Peyer's patch (tissue), 4 donors: Measurements from ENCODE around the gene IFT43. TPM values are rescaled to one million over a fixed set of nuclear protein-coding genes. Genes with fewer than 3 reads are reported as not detected.

ENCODE experiments used
- DNase-seq, 3 donors: peaks; one replicate each; pipeline ENCODE4 v3.0.0-alpha.2; 2017 to 2019
- H3K27ac ChIP-seq, 4 donors: fragments of 200-600 bp; sonication (generic); one replicate each; pipeline ENCODE4 v1.5.1; 2016 to 2019
- H3K27me3 ChIP-seq, 2 donors: fragments of 200-600 bp; sonication (generic); one replicate each; pipeline ENCODE4 v1.5.1; 2019
- H3K36me3 ChIP-seq, 3 donors: fragments of 200-600 bp; sonication (generic); one replicate each; pipeline ENCODE4 v1.5.1; 2016 to 2019
- H3K4me1 ChIP-seq, 4 donors: fragments of 200-600 bp; sonication (generic); one replicate each; pipeline ENCODE4 v1.5.1; 2016 to 2019
- H3K4me3 ChIP-seq, 4 donors: fragments of 200-600 bp; sonication (generic); 1 replicate in 3 of 4; 2 replicates in 1 of 4; pipeline ENCODE4 v1.5.1; 2016 to 2019; ENCODE audit warnings: mild to moderate bottlenecking in 1 of 4
- H3K9me3 ChIP-seq, 4 donors: fragments of 200-600 bp; sonication (generic); one replicate each; pipeline ENCODE4 v1.5.1; 2016 to 2019; ENCODE audit warnings: mild to moderate bottlenecking in 1 of 4
- POLR2A ChIP-seq, 2 donors: fragments of 450-650 bp; IDR thresholded peaks; one replicate each; pipeline ENCODE4 v1.5.1; 2017; ENCODE audit warnings: antibody characterized with exemption in 2 of 2, mild to moderate bottlenecking in 2 of 2, moderate library complexity in 2 of 2
- total RNA-seq, 4 donors: library from RNA; depleted of rRNA; stranded (reverse); fragments of >200 nt; gene quantifications; one replicate each; pipeline ENCODE4 v1.1.0, GENCODE V29; 2016
- TF ChIP-seq, protein P1 (sequence below), 6 experiments: fragments of 450-650 bp in 4 of 6; fragments of 200-600 bp in 2 of 6; sonication (generic) in 1 of 6; IDR thresholded peaks; one replicate each; pipeline ENCODE4 v1.5.1; 2017 to 2019; ENCODE audit warnings: antibody characterized with exemption in 6 of 6, mild to moderate bottlenecking in 3 of 6, moderate library complexity in 1 of 6

The IFT43 gene
- total RNA-seq, 4 donors from 2014 or later, result 23.9 to 42.8 (median 33.6) TPM

DNA sequence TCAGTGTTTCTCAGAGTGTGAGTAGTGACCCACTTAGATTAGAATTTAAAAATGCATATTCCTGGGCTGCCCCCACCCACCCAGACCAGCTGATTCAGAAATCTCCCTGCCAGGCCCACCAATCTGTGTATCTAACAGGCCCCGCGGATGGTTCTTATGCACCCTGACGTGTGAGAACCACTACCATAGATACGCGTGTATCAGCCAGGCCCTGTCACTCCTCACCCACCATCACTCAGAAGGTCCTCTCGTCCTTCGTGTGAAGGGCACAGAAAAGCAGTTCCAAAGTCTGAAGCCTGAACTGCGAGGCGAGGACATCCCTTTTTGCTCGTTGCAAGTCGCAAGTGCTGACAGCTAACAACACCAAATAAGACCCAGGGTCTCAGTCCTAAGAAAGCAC is 72.4 kb downstream of the IFT43 start:
- Histone ChIP-seq H3K4me3 (no peak overlapping the region), H3K27me3 (no peaks in the 10 kb centered on the region), H3K27ac (no peak overlapping the region), H3K9me3 (no peaks in the 10 kb centered on the region), H3K4me1 (no peaks in the 10 kb centered on the region), H3K36me3 (peaks cover 0 to 16% (median 0%) of the 10 kb centered on the region in 3 donors)
- TF ChIP-seq, protein P1, sequence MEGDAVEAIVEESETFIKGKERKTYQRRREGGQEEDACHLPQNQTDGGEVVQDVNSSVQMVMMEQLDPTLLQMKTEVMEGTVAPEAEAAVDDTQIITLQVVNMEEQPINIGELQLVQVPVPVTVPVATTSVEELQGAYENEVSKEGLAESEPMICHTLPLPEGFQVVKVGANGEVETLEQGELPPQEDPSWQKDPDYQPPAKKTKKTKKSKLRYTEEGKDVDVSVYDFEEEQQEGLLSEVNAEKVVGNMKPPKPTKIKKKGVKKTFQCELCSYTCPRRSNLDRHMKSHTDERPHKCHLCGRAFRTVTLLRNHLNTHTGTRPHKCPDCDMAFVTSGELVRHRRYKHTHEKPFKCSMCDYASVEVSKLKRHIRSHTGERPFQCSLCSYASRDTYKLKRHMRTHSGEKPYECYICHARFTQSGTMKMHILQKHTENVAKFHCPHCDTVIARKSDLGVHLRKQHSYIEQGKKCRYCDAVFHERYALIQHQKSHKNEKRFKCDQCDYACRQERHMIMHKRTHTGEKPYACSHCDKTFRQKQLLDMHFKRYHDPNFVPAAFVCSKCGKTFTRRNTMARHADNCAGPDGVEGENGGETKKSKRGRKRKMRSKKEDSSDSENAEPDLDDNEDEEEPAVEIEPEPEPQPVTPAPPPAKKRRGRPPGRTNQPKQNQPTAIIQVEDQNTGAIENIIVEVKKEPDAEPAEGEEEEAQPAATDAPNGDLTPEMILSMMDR (IDR thresholded peaks at IDR 0.05), result no peak
- DNase-seq, result no peak

DNA sequence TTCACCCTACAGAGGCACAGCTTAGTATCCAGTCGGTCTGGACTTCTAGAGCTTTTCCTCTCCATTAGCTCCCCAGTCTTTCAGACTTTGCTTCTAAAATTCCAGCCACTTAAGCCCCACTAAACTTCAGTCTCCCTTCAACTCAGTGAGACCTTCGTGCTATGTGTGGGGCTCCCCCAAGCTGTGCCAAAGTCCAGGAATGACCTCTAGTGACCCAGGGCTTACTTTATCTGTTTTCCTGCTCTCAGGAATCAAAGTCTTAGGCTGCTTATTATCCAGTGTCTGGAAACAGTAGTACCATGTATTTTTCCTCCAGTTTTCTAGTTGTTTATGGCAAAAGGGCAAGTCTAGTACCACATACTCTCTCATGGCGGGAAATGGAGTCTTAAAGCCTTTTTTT is 77.8 kb downstream of the IFT43 start:
- H3K27me3 ChIP-seq, result no peaks in the 10 kb centered on the region
- no peak overlapping the region for H3K4me3 ChIP-seq
- TF ChIP-seq, protein P1 (IDR thresholded peaks at IDR 0.05), result no peak
- no peak for TF ChIP-seq POLR2A (IDR thresholded peaks at IDR 0.05)
- H3K4me1 ChIP-seq, result no peaks in the 10 kb centered on the region
- no peaks in the 10 kb centered on the region for H3K9me3 ChIP-seq
- no peak overlapping the region for H3K27ac ChIP-seq
- H3K36me3 ChIP-seq, result peaks cover 0 to 39% (median 0%) of the 10 kb centered on the region in 3 donors
- no peak for DNase-seq

DNA sequence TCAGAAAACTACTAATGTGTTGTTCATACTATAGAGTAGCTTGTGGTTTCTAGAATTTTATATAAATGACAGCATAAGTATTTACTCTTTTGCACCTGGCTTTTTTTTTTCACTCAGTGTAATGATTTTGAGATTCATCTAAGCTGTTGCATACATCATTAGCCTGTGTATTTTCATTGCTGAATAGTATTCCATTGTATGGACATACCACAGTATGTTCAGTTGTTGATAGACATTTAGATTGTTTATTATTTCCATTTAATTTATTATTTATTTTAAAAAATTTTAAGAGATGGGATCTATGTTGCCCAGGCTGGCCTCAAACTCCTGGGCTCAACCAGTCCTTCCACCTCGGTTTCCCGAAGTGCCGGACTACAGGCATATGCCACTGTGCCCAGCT is 80.0 kb downstream of the IFT43 start:
- H3K4me1 ChIP-seq, result no peaks in the 10 kb centered on the region
- H3K27me3 ChIP-seq, result no peaks in the 10 kb centered on the region
- peaks cover 0 to 25% (median 0%) of the 10 kb centered on the region in 3 donors for H3K36me3 ChIP-seq
- no peak for DNase-seq
- H3K9me3 ChIP-seq, result no peaks in the 10 kb centered on the region
- TF ChIP-seq POLR2A (IDR thresholded peaks at IDR 0.05), result no peak
- TF ChIP-seq, protein P1 (IDR thresholded peaks at IDR 0.05), result no peak
- H3K27ac ChIP-seq, result no peak overlapping the region
- H3K4me3 ChIP-seq, result no peak overlapping the region

DNA sequence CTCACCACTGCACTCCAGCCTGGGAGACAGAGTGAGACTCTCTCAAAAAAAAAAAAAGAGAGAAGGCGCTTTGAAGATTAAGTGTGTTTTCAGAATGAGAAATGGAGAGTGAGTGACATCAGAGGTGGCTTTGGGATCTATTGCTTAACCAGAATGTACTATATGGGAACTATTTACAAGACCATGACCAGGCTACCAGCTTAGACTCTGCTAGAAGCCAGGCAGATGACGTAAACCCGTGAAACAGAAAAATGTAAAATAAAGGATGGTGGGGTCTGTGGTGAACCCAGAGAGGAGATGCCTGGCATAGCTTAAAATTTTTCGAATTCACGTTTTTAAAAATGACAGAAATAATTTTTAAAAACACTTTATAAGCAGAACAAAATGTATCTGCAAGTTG is 82.0 kb downstream of the IFT43 start:
- no peak for TF ChIP-seq POLR2A (IDR thresholded peaks at IDR 0.05)
- TF ChIP-seq, protein P1 (IDR thresholded peaks at IDR 0.05), result no peak
- no peak overlapping the region for H3K4me3 ChIP-seq
- DNase-seq, result no peak
- no peaks in the 10 kb centered on the region for H3K9me3 ChIP-seq
- H3K27ac ChIP-seq, result no peak overlapping the region
- H3K4me1 ChIP-seq, result no peaks in the 10 kb centered on the region
- H3K36me3 ChIP-seq, result peaks cover 0 to 23% (median 0%) of the 10 kb centered on the region in 3 donors
- no peaks in the 10 kb centered on the region for H3K27me3 ChIP-seq

DNA sequence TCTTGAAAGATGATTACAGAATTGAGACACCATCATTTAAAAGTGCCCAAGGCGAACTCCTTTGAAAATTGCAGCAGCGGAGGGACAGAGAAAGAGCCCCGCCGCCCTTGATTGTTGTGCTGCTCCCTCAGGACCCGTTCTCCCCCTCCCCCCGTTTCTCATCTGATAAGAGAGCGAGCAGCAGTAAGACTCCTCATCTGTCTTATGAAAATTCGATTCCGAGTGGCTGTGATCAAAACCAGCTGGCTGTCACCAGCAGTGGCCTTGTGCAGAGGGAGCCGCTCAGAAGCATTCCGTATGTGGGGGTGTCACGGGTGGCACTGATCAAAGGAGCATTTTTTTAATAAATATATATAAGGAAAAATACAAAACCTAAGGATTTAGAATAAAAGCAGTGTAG is 88.2 kb downstream of the IFT43 start:
- Histone ChIP-seq H3K4me1 (no peaks in the 10 kb centered on the region), H3K36me3 (no peaks in the 10 kb centered on the region), H3K4me3 (no peak overlapping the region), H3K27ac (no peak overlapping the region), H3K9me3 (no peaks in the 10 kb centered on the region), H3K27me3 (no peaks in the 10 kb centered on the region)
- no peak for DNase-seq
- TF ChIP-seq, protein P1 (IDR thresholded peaks at IDR 0.05), result no peak
- TF ChIP-seq POLR2A (IDR thresholded peaks at IDR 0.05), result no peak

DNA sequence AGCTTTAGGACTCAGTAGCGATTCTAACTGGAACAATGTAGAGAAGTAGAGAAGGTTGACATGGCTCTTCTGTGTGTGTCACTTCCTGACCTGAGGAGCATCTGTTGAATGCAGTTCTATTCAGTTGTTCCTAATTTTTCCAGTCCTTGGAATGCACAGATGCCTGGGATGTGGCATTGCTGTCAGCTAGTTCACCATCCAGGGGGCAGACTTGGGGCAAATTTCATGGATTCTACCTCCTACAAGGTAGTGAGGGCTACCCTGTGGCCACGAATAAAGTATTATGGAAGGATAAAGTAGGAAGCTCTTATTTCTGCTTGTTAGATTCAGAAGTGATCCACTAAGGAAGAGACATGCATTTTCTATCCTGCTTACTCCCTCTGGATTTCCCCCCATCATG is 91.8 kb downstream of the IFT43 start:
- H3K4me1 ChIP-seq, result no peaks in the 10 kb centered on the region
- H3K9me3 ChIP-seq, result no peaks in the 10 kb centered on the region
- H3K27ac ChIP-seq, result no peak overlapping the region
- H3K27me3 ChIP-seq, result no peaks in the 10 kb centered on the region
- TF ChIP-seq POLR2A (IDR thresholded peaks at IDR 0.05), result no peak
- TF ChIP-seq, protein P1 (IDR thresholded peaks at IDR 0.05), result no peak
- DNase-seq, result no peak
- no peaks in the 10 kb centered on the region for H3K36me3 ChIP-seq
- H3K4me3 ChIP-seq, result no peak overlapping the region
